DOHH2 (cell line): ENCODE data around the gene FN3KRP.

Experiments
- EZH2phosphoT487 ChIP-seq: fragments of 200-600 bp; sonication (generic); IDR thresholded peaks from 2 replicates; pipeline ENCODE4 v1.6.1; 2017; ENCODE audit warnings: borderline replicate concordance, mild to moderate bottlenecking, antibody characterized with exemption, low read length, moderate library complexity, mixed read lengths
- TF ChIP-seq, protein P1 (sequence below): fragments of 200-600 bp; sonication (generic); IDR thresholded peaks from one replicate; pipeline ENCODE4 v1.5.1; 2014; ENCODE audit warnings: antibody characterized with exemption, mild to moderate bottlenecking, low read depth, low read length; ENCODE audit not compliant: poor library complexity, severe bottlenecking

DNA sequence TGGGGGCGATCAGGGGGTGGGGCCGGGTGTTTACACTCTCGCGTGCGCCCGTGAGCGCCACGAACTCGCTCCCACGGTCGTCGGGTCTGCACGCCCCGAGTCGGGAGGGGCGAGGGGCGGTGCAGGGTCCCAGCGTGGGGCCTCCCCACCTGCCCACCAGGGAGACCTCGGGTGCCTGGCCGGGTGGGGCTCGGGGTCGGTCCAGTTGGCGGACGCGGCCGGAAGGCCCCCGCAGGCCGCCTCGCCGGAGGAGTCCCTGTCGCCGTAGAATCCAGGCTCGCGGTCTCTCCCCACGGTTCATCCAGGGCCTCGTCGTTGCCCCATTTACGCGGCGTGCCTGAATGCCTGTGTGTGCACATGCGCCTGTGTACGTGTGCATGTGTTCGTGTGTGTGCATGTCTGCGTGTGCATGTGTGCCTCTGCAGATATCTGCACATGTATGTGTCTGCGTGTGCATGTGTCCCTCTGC lies 17.5 kb upstream of the FN3KRP start:
- TF ChIP-seq, protein P1, sequence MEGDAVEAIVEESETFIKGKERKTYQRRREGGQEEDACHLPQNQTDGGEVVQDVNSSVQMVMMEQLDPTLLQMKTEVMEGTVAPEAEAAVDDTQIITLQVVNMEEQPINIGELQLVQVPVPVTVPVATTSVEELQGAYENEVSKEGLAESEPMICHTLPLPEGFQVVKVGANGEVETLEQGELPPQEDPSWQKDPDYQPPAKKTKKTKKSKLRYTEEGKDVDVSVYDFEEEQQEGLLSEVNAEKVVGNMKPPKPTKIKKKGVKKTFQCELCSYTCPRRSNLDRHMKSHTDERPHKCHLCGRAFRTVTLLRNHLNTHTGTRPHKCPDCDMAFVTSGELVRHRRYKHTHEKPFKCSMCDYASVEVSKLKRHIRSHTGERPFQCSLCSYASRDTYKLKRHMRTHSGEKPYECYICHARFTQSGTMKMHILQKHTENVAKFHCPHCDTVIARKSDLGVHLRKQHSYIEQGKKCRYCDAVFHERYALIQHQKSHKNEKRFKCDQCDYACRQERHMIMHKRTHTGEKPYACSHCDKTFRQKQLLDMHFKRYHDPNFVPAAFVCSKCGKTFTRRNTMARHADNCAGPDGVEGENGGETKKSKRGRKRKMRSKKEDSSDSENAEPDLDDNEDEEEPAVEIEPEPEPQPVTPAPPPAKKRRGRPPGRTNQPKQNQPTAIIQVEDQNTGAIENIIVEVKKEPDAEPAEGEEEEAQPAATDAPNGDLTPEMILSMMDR: no peak
- TF ChIP-seq EZH2phosphoT487: no peak
